Adrenal gland (tissue), 12 donors: ENCODE data around the gene DNAAF3. TPM values are rescaled to one million over a fixed set of nuclear protein-coding genes. Genes with fewer than 3 reads are reported as not detected.
A peak's percentile ranks its signal among the peaks of the same experiment; 100 is the strongest.

Source experiments
- DNase-seq, 7 donors: peaks; one replicate each; pipeline ENCODE4 v3.0.0-alpha.2; 2019 to 2020
- H3K27ac ChIP-seq, 5 donors: fragments of 200-600 bp; sonication (generic) in 4 of 5; 1 replicate in 3 of 5; 2 replicates in 2 of 5; pipeline versions ENCODE4 v1.5.1 to v1.8.0; 2016 to 2020; ENCODE audit warnings: mild to moderate bottlenecking in 1 of 5
- H3K27me3 ChIP-seq: fragments of 200-600 bp; 2 replicates; pipeline ENCODE4 v1.8.0; 2021
- H3K36me3 ChIP-seq, 2 donors: fragments of 200-600 bp; replicated peaks in 1 of 2; 1 replicate in 1 of 2; 2 replicates in 1 of 2; pipeline versions ENCODE4 v1.5.1 to v1.8.0; 2018 to 2022
- H3K4me1 ChIP-seq, 2 donors: fragments of 200-600 bp; replicated peaks in 1 of 2; 1 replicate in 1 of 2; 2 replicates in 1 of 2; pipeline versions ENCODE4 v1.5.1 to v1.8.0; 2018 to 2021
- H3K4me3 ChIP-seq, 4 donors: fragments of 200-600 bp; sonication (generic) in 3 of 4; one replicate each; pipeline ENCODE4 v1.5.1; 2016 to 2018
- H3K9me3 ChIP-seq, 3 donors: fragments of 200-600 bp; sonication (generic) in 1 of 3; replicated peaks in 1 of 3; 1 replicate in 2 of 3; 2 replicates in 1 of 3; pipeline versions ENCODE4 v1.5.1 to v1.8.0; 2016 to 2021
- POLR2A ChIP-seq, 2 donors: fragments of 450-650 bp; IDR thresholded peaks; one replicate each; pipeline ENCODE4 v1.6.1; 2017; ENCODE audit warnings: antibody characterized with exemption in 2 of 2, mild to moderate bottlenecking in 2 of 2, moderate library complexity in 1 of 2
- WGBS, 4 donors: extraction: QIAGEN DNeasy Blood & Tissue Kit in 2 of 4; methylation state at CpG; one replicate each; pipeline versions ENCODE4 v1.1.5 to v1.1.7; 2013 to 2017; 5-methylcytosine and 5-hydroxymethylcytosine counted together
- intact Hi-C, 2 donors: fragments of 100-400 bp; cut with DNase I; formaldehyde crosslinking; loops; one replicate each; pipeline versions ENCODE4 v1.14.1 to v1.15.0; 2022 to 2023
- polyA plus RNA-seq, 3 donors: library from polyadenylated mRNA; stranded (reverse); fragments of 200-250 nt in 2 of 3; fragments of 350-450 nt in 1 of 3; fragmentation: Illumina TruSeq in 1 of 3; extraction: RNeasy Lipid Tissue Mini Kit (QIAGEN cat#74804) in 1 of 3; gene quantifications; one replicate each; pipeline ENCODE4 v1.2.3, GENCODE V29; 2013 to 2014
- total RNA-seq, 9 donors: library from RNA; depleted of rRNA in 4 of 9; stranded (reverse); fragments of >200 nt in 4 of 9; fragments of 120-200 nt in 1 of 9; fragmentation: NEBNext Ultra II Directional in 1 of 9; extraction: Animal tissue kit (Norgen Biotek cat#: 25700) in 1 of 9; gene quantifications; one replicate each; pipeline versions ENCODE4 v1.1.0 to v1.2.4, GENCODE V29; 2013 to 2023
- TF ChIP-seq, protein P1 (sequence below), 6 experiments: fragments of 450-650 bp in 4 of 6; fragments of 200-600 bp in 2 of 6; sonication (generic) in 1 of 6; IDR thresholded peaks; 1 replicate in 5 of 6; 2 replicates in 1 of 6; pipeline versions ENCODE4 v1.5.1 to v1.8.0; 2016 to 2021; ENCODE audit warnings: antibody characterized with exemption in 6 of 6, mild to moderate bottlenecking in 2 of 6, moderate library complexity in 1 of 6
- donor health status: healthy with polysubstance abuse.
- donor health status: Bipolar disorder and iron deficiency.
- donor health status: DM: yes; HTN: yes; CAD: no.
- donor health status: DM: no; HTN: no; CAD: no.
- donor health status: DM: no; HTN: no; CAD: no.
- donor health status: DM: yes; HTN: yes; CAD: no.

Gene DNAAF3
- total and polyA plus RNA-seq, 12 donors: 1.9 to 5.8 (median 3.6) TPM

DNA sequence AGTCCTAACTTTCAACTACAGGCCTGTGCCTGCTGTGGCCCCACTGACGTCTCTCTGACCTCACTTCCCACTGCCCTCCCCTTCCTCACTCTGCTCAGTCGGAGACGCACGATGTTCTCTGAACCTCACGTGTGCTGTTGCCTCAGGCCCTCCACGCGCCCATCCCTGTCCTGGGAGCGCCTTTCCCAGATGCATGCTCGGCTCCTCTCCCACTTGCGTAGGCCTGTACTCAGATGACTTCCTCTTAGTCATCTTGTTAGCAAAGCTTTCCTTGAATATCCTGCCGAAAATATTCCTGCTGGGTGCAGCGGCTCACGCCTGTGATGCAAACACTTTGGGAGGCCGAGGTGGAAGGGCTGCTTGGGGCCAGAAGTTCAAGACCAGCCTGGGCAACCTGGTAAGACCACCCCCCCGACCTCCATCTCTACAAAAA is 23.0 kb upstream of the DNAAF3 start:
- no peaks in the 10 kb centered on the region for H3K9me3 ChIP-seq

DNA sequence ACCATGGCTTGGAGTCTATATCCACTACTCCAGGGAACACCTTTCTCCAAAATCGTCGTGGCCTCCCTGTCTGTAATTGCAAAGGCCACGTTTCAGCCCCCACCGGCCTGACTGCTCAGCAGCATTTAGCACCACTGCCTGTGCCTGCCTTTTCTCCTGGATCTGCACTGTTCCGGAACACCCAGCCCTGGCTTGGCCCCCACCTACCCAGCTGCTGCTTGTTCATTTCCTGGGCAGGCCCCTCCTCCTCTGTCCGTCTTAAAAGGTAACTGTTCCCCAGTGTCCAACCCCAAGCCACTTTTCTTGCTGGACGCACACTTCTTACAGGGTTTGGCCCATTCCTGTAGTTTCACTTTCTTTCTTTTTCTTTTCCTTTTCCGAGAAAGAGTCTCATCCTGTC is 22.2 kb upstream of the DNAAF3 start:
- TF ChIP-seq POLR2A (IDR thresholded peaks at IDR 0.05): no peak
- TF ChIP-seq, protein P1, sequence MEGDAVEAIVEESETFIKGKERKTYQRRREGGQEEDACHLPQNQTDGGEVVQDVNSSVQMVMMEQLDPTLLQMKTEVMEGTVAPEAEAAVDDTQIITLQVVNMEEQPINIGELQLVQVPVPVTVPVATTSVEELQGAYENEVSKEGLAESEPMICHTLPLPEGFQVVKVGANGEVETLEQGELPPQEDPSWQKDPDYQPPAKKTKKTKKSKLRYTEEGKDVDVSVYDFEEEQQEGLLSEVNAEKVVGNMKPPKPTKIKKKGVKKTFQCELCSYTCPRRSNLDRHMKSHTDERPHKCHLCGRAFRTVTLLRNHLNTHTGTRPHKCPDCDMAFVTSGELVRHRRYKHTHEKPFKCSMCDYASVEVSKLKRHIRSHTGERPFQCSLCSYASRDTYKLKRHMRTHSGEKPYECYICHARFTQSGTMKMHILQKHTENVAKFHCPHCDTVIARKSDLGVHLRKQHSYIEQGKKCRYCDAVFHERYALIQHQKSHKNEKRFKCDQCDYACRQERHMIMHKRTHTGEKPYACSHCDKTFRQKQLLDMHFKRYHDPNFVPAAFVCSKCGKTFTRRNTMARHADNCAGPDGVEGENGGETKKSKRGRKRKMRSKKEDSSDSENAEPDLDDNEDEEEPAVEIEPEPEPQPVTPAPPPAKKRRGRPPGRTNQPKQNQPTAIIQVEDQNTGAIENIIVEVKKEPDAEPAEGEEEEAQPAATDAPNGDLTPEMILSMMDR (IDR thresholded peaks at IDR 0.05): no peak
- Histone ChIP-seq H3K27me3 (no peaks in the 10 kb centered on the region), H3K36me3 (no peaks in the 10 kb centered on the region), H3K4me3 (no peak overlapping the region), H3K9me3 (no peaks in the 10 kb centered on the region), H3K27ac (peak overlapping the region in 1 of 5 donors; percentile 67), H3K4me1 (no peaks in the 10 kb centered on the region)
- intact Hi-C loops: no loop called here
- 54 to 67% (median 61%) methylated on average over 8 of the region's 8 CpGs for WGBS, 4 donors
- DNase-seq: no peak

More for the DNA sequence above, 23.0 kb upstream of the DNAAF3 start:
- peak in 3 of 7 donors; percentile 31 to 93 (median 42) for DNase-seq
- intact Hi-C loops: no loop called here
- Histone ChIP-seq H3K27me3 (no peaks in the 10 kb centered on the region), H3K4me3 (no peak overlapping the region), H3K36me3 (no peaks in the 10 kb centered on the region), H3K4me1 (no peaks in the 10 kb centered on the region), H3K27ac (peak overlapping the region in 1 of 5 donors; percentile 67)
- 66 to 73% (median 71%) methylated on average over 15 of the region's 15 CpGs for WGBS, 4 donors
- TF ChIP-seq POLR2A (IDR thresholded peaks at IDR 0.05): no peak
- TF ChIP-seq, protein P1 (IDR thresholded peaks at IDR 0.05): no peak

DNA sequence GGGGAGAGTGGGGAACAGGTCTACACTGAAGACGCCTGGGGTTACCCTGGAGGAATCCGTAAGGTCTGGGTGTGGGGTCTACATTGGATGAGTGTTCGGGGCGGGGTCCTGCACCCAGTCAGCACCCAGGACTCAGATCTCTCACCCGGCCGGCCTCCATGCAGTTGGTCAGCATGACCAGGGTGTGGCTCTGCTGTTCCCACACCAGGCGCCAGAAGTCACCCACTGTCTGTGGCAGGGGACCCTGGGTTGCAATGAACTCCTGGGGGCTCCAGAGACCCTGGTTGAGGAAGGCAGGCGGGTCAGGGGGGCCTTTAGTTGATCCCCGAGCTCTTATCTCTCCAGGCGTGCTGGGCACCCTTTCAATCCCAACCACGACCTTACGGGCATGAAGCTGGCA is 19.7 kb upstream of the DNAAF3 start:
- Histone ChIP-seq H3K36me3 (no peaks in the 10 kb centered on the region), H3K27ac (no peak overlapping the region), H3K27me3 (no peaks in the 10 kb centered on the region), H3K4me1 (no peaks in the 10 kb centered on the region), H3K9me3 (no peaks in the 10 kb centered on the region), H3K4me3 (no peak overlapping the region)
- WGBS, 4 donors: 76 to 89% (median 85%) methylated on average over 2 to 12 of the region's 12 CpGs
- no peak for TF ChIP-seq POLR2A (IDR thresholded peaks at IDR 0.05)
- TF ChIP-seq, protein P1 (IDR thresholded peaks at IDR 0.05): no peak
- no peak for DNase-seq
- intact Hi-C loops: no loop called here

DNA sequence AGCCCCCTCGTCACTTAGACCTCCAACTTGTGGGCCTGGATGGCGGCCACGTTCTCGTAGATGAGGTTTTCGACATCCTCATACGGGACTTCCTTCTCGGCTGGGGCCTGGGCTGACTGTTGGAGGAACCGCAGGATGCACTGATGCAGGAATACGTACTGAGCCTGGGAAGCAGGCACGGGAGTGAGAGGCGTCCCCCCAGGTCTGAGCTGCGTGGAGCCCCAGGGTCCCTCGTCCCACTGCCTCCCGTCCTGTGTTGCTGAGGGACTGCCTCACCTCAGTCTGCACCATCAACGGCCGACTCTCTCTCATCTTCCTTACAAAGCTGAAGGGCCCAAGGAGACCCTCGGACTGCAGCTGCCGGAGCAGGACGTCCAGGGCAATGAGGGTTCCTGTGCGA is 15.3 kb upstream of the DNAAF3 start:
- H3K9me3 ChIP-seq: no peaks in the 10 kb centered on the region
- intact Hi-C loops: no loop called here
- no peaks in the 10 kb centered on the region for H3K36me3 ChIP-seq
- WGBS, 4 donors: 82 to 85% (median 84%) methylated on average over 18 to 20 of the region's 20 CpGs
- no peak overlapping the region for H3K27ac ChIP-seq
- H3K4me3 ChIP-seq: no peak overlapping the region
- H3K4me1 ChIP-seq: peaks cover 5 to 15% of the 10 kb centered on the region in 2 donors
- TF ChIP-seq, protein P1 (IDR thresholded peaks at IDR 0.05): no peak
- TF ChIP-seq POLR2A (IDR thresholded peaks at IDR 0.05): no peak
- no peak for DNase-seq
- H3K27me3 ChIP-seq: peaks cover 17% of the 10 kb centered on the region
